Measurements from ENCODE around the gene SYT6.

The SYT6 gene

GRCh38 chr1:114117654-114118053 is 36.0 kb downstream of the SYT6 start:
- no peak for DNase-seq (ENCODE audit: low read depth)

GRCh38 chr1:114116086-114116485 is 37.6 kb downstream of the SYT6 start:
- DNase-seq (ENCODE audit: low read depth) = no peak

- DNase-seq (ENCODE audit: low read depth) = no peak
These were observed 39.2 kb downstream of the SYT6 start for GRCh38 chr1:114114185-114115094.

- DNase-seq (ENCODE audit: low read depth) = no peak
These were observed 40.1 kb downstream of the SYT6 start for GRCh38 chr1:114113411-114114184.

GRCh38 chr1:114112775-114113174 is 40.9 kb downstream of the SYT6 start:
- DNase-seq (ENCODE audit: low read depth) = no peak

- no peak for DNase-seq (ENCODE audit: low read depth)
These were observed 41.7 kb downstream of the SYT6 start for GRCh38 chr1:114111731-114112641.

- no peak for DNase-seq (ENCODE audit: low read depth)
These were observed 43.7 kb downstream of the SYT6 start for GRCh38 chr1:114109981-114110380.

- DNase-seq (ENCODE audit: low read depth) = no peak
These were observed 44.9 kb downstream of the SYT6 start for GRCh38 chr1:114108751-114109255.

- DNase-seq (ENCODE audit: low read depth) = no peak
These were observed 45.9 kb downstream of the SYT6 start for GRCh38 chr1:114107474-114108435.

GRCh38 chr1:114105421-114105979 is 48.2 kb downstream of the SYT6 start:
- no peak for DNase-seq (ENCODE audit: low read depth)

- DNase-seq (ENCODE audit: low read depth) = no peak
These were observed 48.7 kb downstream of the SYT6 start for GRCh38 chr1:114104949-114105348.

GRCh38 chr1:114103992-114104391 is 49.7 kb downstream of the SYT6 start:
- DNase-seq (ENCODE audit: low read depth) = no peak

GRCh38 chr1:114102136-114102535 is 51.5 kb downstream of the SYT6 start:
- DNase-seq (ENCODE audit: low read depth) = no peak

GRCh38 chr1:114100148-114100547 is 53.5 kb downstream of the SYT6 start:
- no peak for DNase-seq (ENCODE audit: low read depth)

GRCh38 chr1:114099268-114099667 is 54.4 kb downstream of the SYT6 start:
- DNase-seq (ENCODE audit: low read depth) = no peak

GRCh38 chr1:114097109-114097508 is 56.6 kb downstream of the SYT6 start:
- no peak for DNase-seq (ENCODE audit: low read depth)

- DNase-seq (ENCODE audit: low read depth) = no peak
These were observed 59.0 kb downstream of the SYT6 start for GRCh38 chr1:114094675-114095074.

- peak; percentile 11 for DNase-seq (ENCODE audit: low read depth)
These were observed 59.4 kb downstream of the SYT6 start for GRCh38 chr1:114094363-114094634.

GRCh38 chr1:114093624-114094362 is 59.9 kb downstream of the SYT6 start:
- peak; percentile 14 for DNase-seq (ENCODE audit: low read depth)

Data from GM04503 (cell line).